GM18498 (cell line): ENCODE data around the gene BCAP29.

Source experiments
- ATAC-seq: cut with Tn5 transposase; IDR thresholded peaks from one replicate; pipeline ENCODE4 v1.9.1; 2021; ENCODE audit warnings: mild to moderate bottlenecking, moderate library complexity; ENCODE audit not compliant: unreplicated experiment

The BCAP29 gene

GRCh38 chr7:107581387-107582013, 1.5 kb downstream of the BCAP29 start:
- ATAC-seq, result no peak

- no peak for ATAC-seq
Observed at GRCh38 chr7:107582875-107583274, 2.8 kb downstream of the BCAP29 start.

- no peak for ATAC-seq
Observed at GRCh38 chr7:107584716-107585115, 4.7 kb downstream of the BCAP29 start.

GRCh38 chr7:107588529-107589130, 8.6 kb downstream of the BCAP29 start:
- no peak for ATAC-seq

- ATAC-seq, result no peak
Observed at GRCh38 chr7:107591421-107591820, 11.4 kb downstream of the BCAP29 start.

GRCh38 chr7:107592361-107593024, 12.4 kb downstream of the BCAP29 start:
- no peak for ATAC-seq

GRCh38 chr7:107593025-107593410, 13.0 kb downstream of the BCAP29 start:
- no peak for ATAC-seq

GRCh38 chr7:107594961-107595737, 15.1 kb downstream of the BCAP29 start:
- no peak for ATAC-seq

GRCh38 chr7:107596881-107597581, 17.0 kb downstream of the BCAP29 start:
- ATAC-seq, result no peak

GRCh38 chr7:107597582-107597916, 17.5 kb downstream of the BCAP29 start:
- no peak for ATAC-seq

GRCh38 chr7:107597953-107598352, 17.9 kb downstream of the BCAP29 start:
- no peak for ATAC-seq

GRCh38 chr7:107599262-107599661, 19.2 kb downstream of the BCAP29 start:
- ATAC-seq, result no peak

- no peak for ATAC-seq
Observed at GRCh38 chr7:107600816-107601215, 20.8 kb downstream of the BCAP29 start.

GRCh38 chr7:107605218-107605815, 25.3 kb downstream of the BCAP29 start:
- no peak for ATAC-seq

GRCh38 chr7:107606303-107606702, 26.3 kb downstream of the BCAP29 start:
- ATAC-seq, result no peak

- ATAC-seq, result no peak
Observed at GRCh38 chr7:107609811-107610261, 29.8 kb downstream of the BCAP29 start.

- no peak for ATAC-seq
Observed at GRCh38 chr7:107610323-107610722, 30.3 kb downstream of the BCAP29 start.

GRCh38 chr7:107613439-107613838, 33.4 kb downstream of the BCAP29 start:
- ATAC-seq, result no peak

GRCh38 chr7:107613948-107614347, 33.9 kb downstream of the BCAP29 start:
- ATAC-seq, result no peak

GRCh38 chr7:107614425-107614824, 34.4 kb downstream of the BCAP29 start:
- ATAC-seq, result no peak
